Measurements from ENCODE around the gene PLA2R1.

DNA sequence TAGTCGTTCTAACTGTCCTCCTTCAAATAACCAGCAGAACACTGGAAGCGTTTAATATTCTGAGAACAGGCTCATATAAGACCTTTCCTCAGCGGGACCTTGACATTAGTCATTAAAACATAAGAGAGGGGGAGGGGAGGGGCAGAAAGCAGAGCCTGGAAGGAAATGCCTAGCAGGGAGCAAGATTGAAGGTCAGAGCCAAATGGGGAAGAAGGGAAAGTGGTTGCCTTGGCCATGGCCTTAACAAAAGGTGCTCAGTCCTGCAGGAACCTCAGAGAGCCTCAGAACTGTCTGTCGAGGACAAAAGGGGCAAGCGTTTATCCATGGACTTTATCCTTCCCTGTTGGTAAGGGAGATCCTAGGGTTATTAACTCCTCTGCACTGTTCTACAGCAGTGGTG is 856 bp upstream of the PLA2R1 start:
- TF ChIP-seq, protein P1, sequence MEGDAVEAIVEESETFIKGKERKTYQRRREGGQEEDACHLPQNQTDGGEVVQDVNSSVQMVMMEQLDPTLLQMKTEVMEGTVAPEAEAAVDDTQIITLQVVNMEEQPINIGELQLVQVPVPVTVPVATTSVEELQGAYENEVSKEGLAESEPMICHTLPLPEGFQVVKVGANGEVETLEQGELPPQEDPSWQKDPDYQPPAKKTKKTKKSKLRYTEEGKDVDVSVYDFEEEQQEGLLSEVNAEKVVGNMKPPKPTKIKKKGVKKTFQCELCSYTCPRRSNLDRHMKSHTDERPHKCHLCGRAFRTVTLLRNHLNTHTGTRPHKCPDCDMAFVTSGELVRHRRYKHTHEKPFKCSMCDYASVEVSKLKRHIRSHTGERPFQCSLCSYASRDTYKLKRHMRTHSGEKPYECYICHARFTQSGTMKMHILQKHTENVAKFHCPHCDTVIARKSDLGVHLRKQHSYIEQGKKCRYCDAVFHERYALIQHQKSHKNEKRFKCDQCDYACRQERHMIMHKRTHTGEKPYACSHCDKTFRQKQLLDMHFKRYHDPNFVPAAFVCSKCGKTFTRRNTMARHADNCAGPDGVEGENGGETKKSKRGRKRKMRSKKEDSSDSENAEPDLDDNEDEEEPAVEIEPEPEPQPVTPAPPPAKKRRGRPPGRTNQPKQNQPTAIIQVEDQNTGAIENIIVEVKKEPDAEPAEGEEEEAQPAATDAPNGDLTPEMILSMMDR (IDR thresholded peaks at IDR 0.05): no peak
- TF ChIP-seq POLR2AphosphoS5 (IDR thresholded peaks at IDR 0.05): no peak
